IPS-18a (cell line): ENCODE measurements around the gene SYT1.

Experiments
- H3K27ac ChIP-seq: one replicate; pipeline ENCODE4 v1.5.1; 2013; ENCODE audit warnings: low read length
- H3K27me3 ChIP-seq: one replicate; pipeline ENCODE4 v1.6.1; 2013; ENCODE audit warnings: mild to moderate bottlenecking, low read length; ENCODE audit not compliant: control insufficient read depth, insufficient read depth
- H3K36me3 ChIP-seq: one replicate; pipeline ENCODE4 v1.6.1; 2013; ENCODE audit warnings: low read depth, low read length; ENCODE audit not compliant: control insufficient read depth
- H3K4me1 ChIP-seq: one replicate; pipeline ENCODE4 v1.6.1; 2013; ENCODE audit warnings: low read depth, low read length; ENCODE audit not compliant: control insufficient read depth
- H3K4me3 ChIP-seq: one replicate; pipeline ENCODE4 v1.5.1; 2013; ENCODE audit warnings: low read length
- H3K9ac ChIP-seq: one replicate; pipeline ENCODE4 v1.6.1; 2013; ENCODE audit warnings: mild to moderate bottlenecking, low read length, moderate library complexity
- H3K9me3 ChIP-seq: one replicate; pipeline ENCODE4 v1.6.1; 2013; ENCODE audit warnings: low read depth, low read length; ENCODE audit not compliant: control insufficient read depth

Gene SYT1

DNA sequence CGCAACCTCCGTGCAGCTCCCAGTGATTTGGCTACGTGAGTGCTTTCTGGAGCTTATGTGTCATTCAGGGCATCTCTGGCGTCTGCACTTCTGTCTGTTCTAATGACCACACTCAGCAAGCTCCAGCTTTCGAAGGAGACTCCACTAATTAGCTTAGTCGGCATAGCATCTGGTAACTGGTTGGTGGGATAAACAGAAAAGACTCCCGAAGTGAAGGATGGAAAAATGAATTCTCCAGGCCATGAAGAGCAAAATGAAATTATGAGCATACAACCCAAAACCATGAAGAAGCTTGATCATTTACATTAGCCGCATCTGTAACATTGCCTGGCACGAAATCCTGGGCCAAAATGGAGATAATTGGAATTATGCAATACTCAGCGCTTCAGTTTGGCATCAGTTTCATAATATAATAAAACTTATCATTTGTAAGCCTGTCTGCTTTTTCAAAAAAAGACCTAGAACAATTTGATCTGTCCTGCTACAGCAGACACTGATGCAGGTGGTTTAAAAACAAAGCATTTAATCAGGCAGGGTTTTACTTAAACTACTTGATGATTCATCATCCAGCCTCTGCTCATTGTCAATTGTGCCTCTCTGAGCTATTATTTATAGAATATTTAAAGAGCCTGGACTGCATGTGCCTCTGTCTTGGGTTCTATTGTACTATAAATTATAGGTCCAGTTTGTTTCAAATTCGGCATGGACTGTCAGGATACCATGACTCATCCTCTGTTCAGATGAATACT is 87.4 kb downstream of the SYT1 start:
- H3K36me3 ChIP-seq: no peaks in the 10 kb centered on the region
- H3K4me1 ChIP-seq: no peaks in the 10 kb centered on the region
- H3K27me3 ChIP-seq: no peaks in the 10 kb centered on the region
- H3K27ac ChIP-seq: no peak overlapping the region
- no peak overlapping the region for H3K4me3 ChIP-seq
- no peaks in the 10 kb centered on the region for H3K9me3 ChIP-seq
- no peak overlapping the region for H3K9ac ChIP-seq

- Histone ChIP-seq H3K9ac (no peak overlapping the region), H3K4me3 (no peak overlapping the region), H3K4me1 (no peaks in the 10 kb centered on the region), H3K27ac (no peak overlapping the region), H3K36me3 (no peaks in the 10 kb centered on the region), H3K9me3 (no peaks in the 10 kb centered on the region), H3K27me3 (no peaks in the 10 kb centered on the region)
Observed at GRCh38 chr12:78952552-78952929, 88.0 kb downstream of the SYT1 start.

GRCh38 chr12:78958941-78959340 is 94.4 kb downstream of the SYT1 start:
- H3K4me3 ChIP-seq: no peak overlapping the region
- no peaks in the 10 kb centered on the region for H3K36me3 ChIP-seq
- H3K9me3 ChIP-seq: no peaks in the 10 kb centered on the region
- no peaks in the 10 kb centered on the region for H3K27me3 ChIP-seq
- H3K27ac ChIP-seq: no peak overlapping the region
- H3K4me1 ChIP-seq: no peaks in the 10 kb centered on the region
- H3K9ac ChIP-seq: no peak overlapping the region

DNA sequence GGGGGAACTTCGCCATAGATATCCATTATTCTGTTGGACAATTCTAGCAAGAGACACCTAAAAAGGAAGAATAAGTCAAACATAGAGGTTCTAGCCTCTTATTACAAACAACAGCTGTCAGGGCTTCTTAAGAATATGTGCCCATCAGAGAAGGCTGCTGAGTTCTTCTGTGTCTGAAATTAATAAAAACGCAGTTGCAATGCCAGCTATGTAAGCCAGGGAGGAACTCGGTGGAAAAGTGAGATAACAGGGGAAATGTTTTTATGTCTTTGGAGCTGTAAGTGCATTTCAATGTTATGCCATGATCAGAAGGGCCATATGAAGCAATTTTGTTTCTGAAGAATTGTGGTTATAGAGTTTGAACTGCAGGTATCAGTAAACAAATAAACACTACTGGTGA is 95.0 kb downstream of the SYT1 start:
- H3K9ac ChIP-seq: no peak overlapping the region
- no peaks in the 10 kb centered on the region for H3K9me3 ChIP-seq
- no peak overlapping the region for H3K27ac ChIP-seq
- H3K36me3 ChIP-seq: no peaks in the 10 kb centered on the region
- H3K27me3 ChIP-seq: no peaks in the 10 kb centered on the region
- H3K4me3 ChIP-seq: no peak overlapping the region
- no peaks in the 10 kb centered on the region for H3K4me1 ChIP-seq

DNA sequence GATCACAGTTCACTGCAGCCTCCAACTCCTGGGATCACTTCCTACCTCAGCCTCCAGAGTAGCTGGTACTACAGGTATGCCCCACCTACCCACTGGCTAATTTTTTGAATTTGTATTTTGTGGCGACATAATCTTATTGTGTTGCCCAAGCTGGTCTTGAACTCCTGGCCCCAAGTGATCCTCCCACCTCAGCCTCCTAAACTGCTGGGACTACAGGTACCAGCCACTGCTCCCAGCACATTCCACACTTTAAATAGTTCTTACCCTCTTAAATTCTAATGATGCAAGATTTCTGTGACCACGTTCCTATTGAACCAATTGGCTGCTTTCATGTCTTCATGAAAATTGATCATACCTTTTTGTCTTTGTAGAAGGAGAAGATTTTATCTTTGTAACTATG is 96.6 kb downstream of the SYT1 start:
- Histone ChIP-seq H3K27me3 (no peaks in the 10 kb centered on the region), H3K9me3 (no peaks in the 10 kb centered on the region), H3K4me1 (no peaks in the 10 kb centered on the region), H3K27ac (no peak overlapping the region), H3K9ac (no peak overlapping the region), H3K36me3 (no peaks in the 10 kb centered on the region), H3K4me3 (no peak overlapping the region)

GRCh38 chr12:78963439-78964227 is 99.1 kb downstream of the SYT1 start:
- Histone ChIP-seq H3K27me3 (no peaks in the 10 kb centered on the region), H3K36me3 (no peaks in the 10 kb centered on the region), H3K27ac (no peak overlapping the region), H3K4me1 (no peaks in the 10 kb centered on the region), H3K4me3 (no peak overlapping the region), H3K9me3 (no peaks in the 10 kb centered on the region), H3K9ac (no peak overlapping the region)

DNA sequence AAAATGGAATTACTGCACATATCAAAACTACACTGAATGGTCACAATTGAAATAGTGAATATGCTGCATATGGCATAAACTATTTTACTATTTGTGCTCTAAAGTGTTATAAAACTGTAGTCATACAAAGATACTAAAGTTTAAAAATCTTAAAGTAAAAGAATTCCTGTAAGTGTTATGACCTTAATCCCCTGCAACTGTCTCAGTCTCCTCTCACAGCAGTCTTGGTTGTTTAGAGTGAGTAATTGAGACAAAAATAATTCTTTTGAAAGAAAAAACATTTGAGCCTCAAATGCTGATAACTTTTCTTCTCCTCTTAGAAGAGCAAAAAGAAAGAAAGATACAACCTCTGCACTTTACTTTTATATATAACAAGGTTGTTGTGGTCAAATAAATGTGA is 99.9 kb downstream of the SYT1 start:
- Histone ChIP-seq H3K4me3 (no peak overlapping the region), H3K27ac (no peak overlapping the region), H3K9me3 (no peaks in the 10 kb centered on the region), H3K36me3 (no peaks in the 10 kb centered on the region), H3K27me3 (no peaks in the 10 kb centered on the region), H3K9ac (no peak overlapping the region), H3K4me1 (no peaks in the 10 kb centered on the region)

- Histone ChIP-seq H3K36me3 (no peaks in the 10 kb centered on the region), H3K27me3 (no peaks in the 10 kb centered on the region), H3K4me1 (no peaks in the 10 kb centered on the region), H3K27ac (no peak overlapping the region), H3K9ac (no peak overlapping the region), H3K9me3 (no peaks in the 10 kb centered on the region), H3K4me3 (no peak overlapping the region)
Observed at GRCh38 chr12:78966062-78966461, 101.5 kb downstream of the SYT1 start.

DNA sequence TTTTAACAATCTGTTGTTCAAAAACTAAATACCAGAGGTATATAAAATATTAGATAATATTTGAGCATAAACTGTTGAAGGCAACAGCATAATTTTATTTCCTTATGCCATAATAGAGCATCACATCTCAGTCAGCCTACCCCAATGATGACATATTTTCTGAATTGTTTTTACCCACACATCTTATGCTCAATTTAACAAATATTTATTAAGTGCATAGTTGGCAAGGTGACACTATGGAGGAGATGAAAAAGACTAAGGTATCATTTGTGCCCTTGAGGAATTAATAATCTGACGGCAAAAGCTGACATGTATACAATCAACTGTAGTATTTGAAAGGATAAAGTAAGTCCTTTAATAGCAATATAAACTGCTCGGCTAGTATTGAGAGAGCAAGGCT is 102.4 kb downstream of the SYT1 start:
- Histone ChIP-seq H3K27me3 (no peaks in the 10 kb centered on the region), H3K9me3 (no peaks in the 10 kb centered on the region), H3K4me3 (no peak overlapping the region), H3K36me3 (no peaks in the 10 kb centered on the region), H3K9ac (no peak overlapping the region), H3K4me1 (no peaks in the 10 kb centered on the region), H3K27ac (no peak overlapping the region)

GRCh38 chr12:78968226-78968625 is 103.7 kb downstream of the SYT1 start:
- H3K27ac ChIP-seq: no peak overlapping the region
- H3K9ac ChIP-seq: no peak overlapping the region
- H3K4me1 ChIP-seq: no peaks in the 10 kb centered on the region
- H3K9me3 ChIP-seq: no peaks in the 10 kb centered on the region
- no peaks in the 10 kb centered on the region for H3K27me3 ChIP-seq
- H3K4me3 ChIP-seq: no peak overlapping the region
- no peaks in the 10 kb centered on the region for H3K36me3 ChIP-seq

GRCh38 chr12:78970041-78970440 is 105.5 kb downstream of the SYT1 start:
- Histone ChIP-seq H3K9ac (no peak overlapping the region), H3K4me3 (no peak overlapping the region), H3K27me3 (no peaks in the 10 kb centered on the region), H3K27ac (no peak overlapping the region), H3K36me3 (no peaks in the 10 kb centered on the region), H3K9me3 (no peaks in the 10 kb centered on the region), H3K4me1 (no peaks in the 10 kb centered on the region)
